PFSK-1 (cell line): ENCODE data around the gene DRD4.

Experiments
- FOXP2 ChIP-seq: optimal IDR thresholded peaks from 2 replicates; pipeline ENCODE3; 2011; ENCODE audit warnings: borderline replicate concordance, control low read depth, inconsistent platforms; ENCODE audit not compliant: insufficient read depth; ENCODE audit errors: extremely low read length, extremely low read depth
- POLR2AphosphoS5 ChIP-seq: IDR thresholded peaks from 2 replicates; pipeline ENCODE4 v1.6.1; 2012; ENCODE audit warnings: low read depth, mild to moderate bottlenecking, control low read depth, low read length, moderate library complexity
- REST ChIP-seq, 2 experiments: IDR thresholded peaks; 2 replicates each; pipeline versions ENCODE4 v1.6.1 to v1.8.0; 2011 to 2012; ENCODE audit warnings: low read depth in 2 of 2, low read length in 2 of 2, control low read depth in 1 of 2, inconsistent platforms in 1 of 2, mild to moderate bottlenecking in 1 of 2, moderate library complexity in 1 of 2; ENCODE audit not compliant: insufficient read depth in 1 of 2
- SIN3A ChIP-seq: IDR thresholded peaks from 2 replicates; pipeline ENCODE4 v1.6.1; 2012; ENCODE audit warnings: mild to moderate bottlenecking, low read length, moderate library complexity, borderline replicate concordance; ENCODE audit not compliant: insufficient read depth
- TAF1 ChIP-seq: IDR thresholded peaks from 2 replicates; pipeline ENCODE4 v1.6.1; 2012; ENCODE audit warnings: low read length, control low read depth, borderline replicate concordance; ENCODE audit not compliant: insufficient read depth

- TF ChIP-seq REST (IDR thresholded peaks at IDR 0.05; ENCODE audit: insufficient read depth in 1 of 2, low read depth in 2 of 2, low read length in 2 of 2) (no peak), POLR2AphosphoS5 (no peak), TAF1 (no peak), SIN3A (no peak), FOXP2 (no peak)
Observed at GRCh38 chr11:657691-658126, 20.6 kb downstream of the DRD4 start.
